K562 (cell line): ENCODE results near the gene SLC22A8.

Source experiments
- POLR2AphosphoS5 ChIP-seq: IDR thresholded peaks from 2 replicates; pipeline ENCODE4 v1.6.1; 2011; ENCODE audit warnings: mild to moderate bottlenecking, low read depth, low read length, moderate library complexity; ENCODE audit not compliant: control insufficient read depth, insufficient read depth
- PREB ChIP-seq: sonication (generic); formaldehyde crosslinking; IDR thresholded peaks from 2 replicates; pipeline ENCODE4 v1.8.1; 2023; ENCODE audit warnings: mild to moderate bottlenecking, missing genetic modification reagents
- TCF7L2 ChIP-seq: fragments of 150-350 bp; IDR thresholded peaks from 2 replicates; pipeline ENCODE4 v1.6.1; 2016; ENCODE audit warnings: low read depth, mild to moderate bottlenecking, low read length, moderate library complexity
- TRIM28 ChIP-seq: fragments of 450-650 bp; IDR thresholded peaks from 2 replicates; pipeline ENCODE4 v1.6.1; 2017
- TF ChIP-seq, protein P1 (sequence below): fragments of 250-450 bp; sonication (Bioruptor Pico); IDR thresholded peaks from 2 replicates; pipeline ENCODE4 v1.4.0; 2020

GRCh38 chr11:62959422-62959980, 56.1 kb downstream of the SLC22A8 start:
- TF ChIP-seq PREB (CRISPR knock-in tag) (no peak), POLR2AphosphoS5 (no peak), TCF7L2 (no peak), TRIM28 (no peak)
- TF ChIP-seq, protein P1, sequence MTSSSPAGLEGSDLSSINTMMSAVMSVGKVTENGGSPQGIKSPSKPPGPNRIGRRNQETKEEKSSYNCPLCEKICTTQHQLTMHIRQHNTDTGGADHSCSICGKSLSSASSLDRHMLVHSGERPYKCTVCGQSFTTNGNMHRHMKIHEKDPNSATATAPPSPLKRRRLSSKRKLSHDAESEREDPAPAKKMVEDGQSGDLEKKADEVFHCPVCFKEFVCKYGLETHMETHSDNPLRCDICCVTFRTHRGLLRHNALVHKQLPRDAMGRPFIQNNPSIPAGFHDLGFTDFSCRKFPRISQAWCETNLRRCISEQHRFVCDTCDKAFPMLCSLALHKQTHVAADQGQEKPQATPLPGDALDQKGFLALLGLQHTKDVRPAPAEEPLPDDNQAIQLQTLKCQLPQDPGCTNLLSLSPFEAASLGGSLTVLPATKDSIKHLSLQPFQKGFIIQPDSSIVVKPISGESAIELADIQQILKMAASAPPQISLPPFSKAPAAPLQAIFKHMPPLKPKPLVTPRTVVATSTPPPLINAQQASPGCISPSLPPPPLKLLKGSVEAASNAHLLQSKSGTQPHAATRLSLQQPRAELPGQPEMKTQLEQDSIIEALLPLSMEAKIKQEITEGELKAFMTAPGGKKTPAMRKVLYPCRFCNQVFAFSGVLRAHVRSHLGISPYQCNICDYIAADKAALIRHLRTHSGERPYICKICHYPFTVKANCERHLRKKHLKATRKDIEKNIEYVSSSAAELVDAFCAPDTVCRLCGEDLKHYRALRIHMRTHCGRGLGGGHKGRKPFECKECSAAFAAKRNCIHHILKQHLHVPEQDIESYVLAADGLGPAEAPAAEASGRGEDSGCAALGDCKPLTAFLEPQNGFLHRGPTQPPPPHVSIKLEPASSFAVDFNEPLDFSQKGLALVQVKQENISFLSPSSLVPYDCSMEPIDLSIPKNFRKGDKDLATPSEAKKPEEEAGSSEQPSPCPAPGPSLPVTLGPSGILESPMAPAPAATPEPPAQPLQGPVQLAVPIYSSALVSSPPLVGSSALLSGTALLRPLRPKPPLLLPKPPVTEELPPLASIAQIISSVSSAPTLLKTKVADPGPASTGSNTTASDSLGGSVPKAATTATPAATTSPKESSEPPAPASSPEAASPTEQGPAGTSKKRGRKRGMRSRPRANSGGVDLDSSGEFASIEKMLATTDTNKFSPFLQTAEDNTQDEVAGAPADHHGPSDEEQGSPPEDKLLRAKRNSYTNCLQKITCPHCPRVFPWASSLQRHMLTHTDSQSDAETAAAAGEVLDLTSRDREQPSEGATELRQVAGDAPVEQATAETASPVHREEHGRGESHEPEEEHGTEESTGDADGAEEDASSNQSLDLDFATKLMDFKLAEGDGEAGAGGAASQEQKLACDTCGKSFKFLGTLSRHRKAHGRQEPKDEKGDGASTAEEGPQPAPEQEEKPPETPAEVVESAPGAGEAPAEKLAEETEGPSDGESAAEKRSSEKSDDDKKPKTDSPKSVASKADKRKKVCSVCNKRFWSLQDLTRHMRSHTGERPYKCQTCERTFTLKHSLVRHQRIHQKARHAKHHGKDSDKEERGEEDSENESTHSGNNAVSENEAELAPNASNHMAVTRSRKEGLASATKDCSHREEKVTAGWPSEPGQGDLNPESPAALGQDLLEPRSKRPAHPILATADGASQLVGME, result no peak
